NCI-H2081 (cell line): ENCODE results near the gene IL6R.

Experiments
- DNase-seq, 2 experiments: peaks; one replicate each; lab custom pipeline; 2025; lab: John Stamatoyannopoulos, UW

Gene IL6R

GRCh38 chr1:154427173-154428139 is 22.3 kb downstream of the IL6R start:
- DNase-seq, result peak in 1 of 2 experiments; percentile 25

- DNase-seq, result no peak
These were observed 24.0 kb downstream of the IL6R start for GRCh38 chr1:154429118-154429517.

- no peak for DNase-seq
These were observed 24.9 kb downstream of the IL6R start for GRCh38 chr1:154429841-154430611.

- DNase-seq, result no peak
These were observed 25.8 kb downstream of the IL6R start for GRCh38 chr1:154430903-154431302.

- DNase-seq, result no peak
These were observed 26.6 kb downstream of the IL6R start for GRCh38 chr1:154431586-154432373.

GRCh38 chr1:154433161-154433764 is 28.1 kb downstream of the IL6R start:
- DNase-seq, result no peak

GRCh38 chr1:154434346-154435085 is 29.4 kb downstream of the IL6R start:
- no peak for DNase-seq

GRCh38 chr1:154435599-154436200 is 30.6 kb downstream of the IL6R start:
- DNase-seq, result no peak

- no peak for DNase-seq
These were observed 31.3 kb downstream of the IL6R start for GRCh38 chr1:154436433-154436832.

- DNase-seq, result no peak
These were observed 35.1 kb downstream of the IL6R start for GRCh38 chr1:154440036-154440804.

- DNase-seq, result no peak
These were observed 36.2 kb downstream of the IL6R start for GRCh38 chr1:154441241-154441888.

- DNase-seq, result no peak
These were observed 37.0 kb downstream of the IL6R start for GRCh38 chr1:154442006-154442740.

- DNase-seq, result no peak
These were observed 38.3 kb downstream of the IL6R start for GRCh38 chr1:154443274-154444013.

GRCh38 chr1:154445040-154445472 is 39.9 kb downstream of the IL6R start:
- no peak for DNase-seq

GRCh38 chr1:154446292-154446691 is 41.1 kb downstream of the IL6R start:
- no peak for DNase-seq

- DNase-seq, result no peak
These were observed 41.6 kb downstream of the IL6R start for GRCh38 chr1:154446789-154447188.

- DNase-seq, result no peak
These were observed 43.2 kb downstream of the IL6R start for GRCh38 chr1:154448331-154448811.

GRCh38 chr1:154453161-154453560 is 48.0 kb downstream of the IL6R start:
- no peak for DNase-seq
